PFSK-1 (cell line): Measurements from ENCODE around the gene MEF2C.

Experiments
- POLR2AphosphoS5 ChIP-seq: IDR thresholded peaks from 2 replicates; pipeline ENCODE4 v1.6.1; 2012; ENCODE audit warnings: low read depth, mild to moderate bottlenecking, control low read depth, low read length, moderate library complexity
- TAF1 ChIP-seq: IDR thresholded peaks from 2 replicates; pipeline ENCODE4 v1.6.1; 2012; ENCODE audit warnings: low read length, control low read depth, borderline replicate concordance; ENCODE audit not compliant: insufficient read depth
- TF ChIP-seq, protein P1 (sequence below), 2 experiments: IDR thresholded peaks; 2 replicates each; pipeline versions ENCODE4 v1.6.1 to v1.8.0; 2011 to 2012; ENCODE audit warnings: low read depth in 2 of 2, low read length in 2 of 2, control low read depth in 1 of 2, inconsistent platforms in 1 of 2, mild to moderate bottlenecking in 1 of 2, moderate library complexity in 1 of 2; ENCODE audit not compliant: insufficient read depth in 1 of 2

DNA sequence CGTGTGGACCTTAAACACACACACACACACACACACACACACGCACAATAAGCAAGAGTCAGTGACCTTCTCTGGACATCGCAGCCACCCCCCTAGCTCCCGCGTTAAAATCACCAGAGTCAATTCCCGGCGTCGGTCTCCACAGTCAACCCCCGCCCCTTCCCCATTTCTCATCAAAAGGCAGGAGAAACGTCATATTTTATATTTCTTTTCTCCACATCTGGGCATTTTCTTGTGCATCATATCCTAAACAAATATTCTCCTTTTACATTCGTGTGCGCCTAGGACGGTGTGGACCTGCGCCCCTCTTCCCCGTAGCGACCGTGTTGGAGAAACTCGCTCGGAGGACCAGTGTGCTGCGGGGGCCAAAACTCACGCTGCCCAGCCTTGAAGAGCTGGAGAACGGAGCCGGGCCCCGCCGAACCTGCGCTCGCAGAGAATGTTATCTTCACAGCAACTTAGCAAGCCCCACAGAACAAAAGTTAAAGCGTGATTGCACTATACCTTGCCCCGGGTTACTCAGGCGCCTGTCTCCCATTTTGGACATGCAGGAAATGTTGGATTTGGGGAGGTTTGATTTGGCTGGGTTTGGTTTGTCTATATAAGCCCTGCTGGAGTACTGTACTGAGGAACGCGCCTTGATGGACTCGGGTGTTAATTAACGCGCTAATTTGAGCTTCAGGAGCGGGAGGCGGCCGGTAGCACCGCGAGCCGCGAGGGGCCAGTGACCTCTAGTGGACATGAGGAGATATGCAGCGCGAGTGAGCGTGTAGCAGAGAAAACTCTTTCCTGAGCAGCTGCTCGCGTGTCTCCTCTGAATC, 192.4 kb downstream of the MEF2C start:
- TF ChIP-seq POLR2AphosphoS5 (no peak), TAF1 (no peak)
- TF ChIP-seq, protein P1, sequence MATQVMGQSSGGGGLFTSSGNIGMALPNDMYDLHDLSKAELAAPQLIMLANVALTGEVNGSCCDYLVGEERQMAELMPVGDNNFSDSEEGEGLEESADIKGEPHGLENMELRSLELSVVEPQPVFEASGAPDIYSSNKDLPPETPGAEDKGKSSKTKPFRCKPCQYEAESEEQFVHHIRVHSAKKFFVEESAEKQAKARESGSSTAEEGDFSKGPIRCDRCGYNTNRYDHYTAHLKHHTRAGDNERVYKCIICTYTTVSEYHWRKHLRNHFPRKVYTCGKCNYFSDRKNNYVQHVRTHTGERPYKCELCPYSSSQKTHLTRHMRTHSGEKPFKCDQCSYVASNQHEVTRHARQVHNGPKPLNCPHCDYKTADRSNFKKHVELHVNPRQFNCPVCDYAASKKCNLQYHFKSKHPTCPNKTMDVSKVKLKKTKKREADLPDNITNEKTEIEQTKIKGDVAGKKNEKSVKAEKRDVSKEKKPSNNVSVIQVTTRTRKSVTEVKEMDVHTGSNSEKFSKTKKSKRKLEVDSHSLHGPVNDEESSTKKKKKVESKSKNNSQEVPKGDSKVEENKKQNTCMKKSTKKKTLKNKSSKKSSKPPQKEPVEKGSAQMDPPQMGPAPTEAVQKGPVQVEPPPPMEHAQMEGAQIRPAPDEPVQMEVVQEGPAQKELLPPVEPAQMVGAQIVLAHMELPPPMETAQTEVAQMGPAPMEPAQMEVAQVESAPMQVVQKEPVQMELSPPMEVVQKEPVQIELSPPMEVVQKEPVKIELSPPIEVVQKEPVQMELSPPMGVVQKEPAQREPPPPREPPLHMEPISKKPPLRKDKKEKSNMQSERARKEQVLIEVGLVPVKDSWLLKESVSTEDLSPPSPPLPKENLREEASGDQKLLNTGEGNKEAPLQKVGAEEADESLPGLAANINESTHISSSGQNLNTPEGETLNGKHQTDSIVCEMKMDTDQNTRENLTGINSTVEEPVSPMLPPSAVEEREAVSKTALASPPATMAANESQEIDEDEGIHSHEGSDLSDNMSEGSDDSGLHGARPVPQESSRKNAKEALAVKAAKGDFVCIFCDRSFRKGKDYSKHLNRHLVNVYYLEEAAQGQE (IDR thresholded peaks at IDR 0.05; ENCODE audit: insufficient read depth in 1 of 2, low read depth in 2 of 2, low read length in 2 of 2): no peak
